H9 (cell line): ENCODE measurements around the gene BAIAP2. TPM values are rescaled to one million over a fixed set of nuclear protein-coding genes. Genes with fewer than 3 reads are reported as not detected.
"Not testable (repeated sequence)": the region's sequence is repeated elsewhere in the genome, so short reads cannot be mapped to it uniquely, and the experiment has no call there.

Source experiments
- DNase-seq: peaks from one replicate; pipeline ENCODE4 v3.0.0-alpha.2; 2017
- H2AFZ ChIP-seq: one replicate; pipeline ENCODE4 v1.6.1; 2013; ENCODE audit warnings: mild to moderate bottlenecking, low read length, control low read depth, moderate library complexity
- H2AK5ac ChIP-seq: 2 replicates; pipeline ENCODE4 v1.6.1; 2013; ENCODE audit warnings: low read length, control low read depth, mixed read lengths; ENCODE audit not compliant: insufficient read length
- H2BK120ac ChIP-seq: one replicate; pipeline ENCODE4 v1.6.1; 2013; ENCODE audit warnings: low read depth, mild to moderate bottlenecking, low read length, control low read depth, inconsistent platforms; ENCODE audit not compliant: poor library complexity, severe bottlenecking
- H2BK12ac ChIP-seq: 2 replicates; pipeline ENCODE4 v1.6.1; 2013; ENCODE audit warnings: low read length, control low read depth, mixed read lengths, low read depth; ENCODE audit not compliant: insufficient read length
- H2BK15ac ChIP-seq: 2 replicates; pipeline ENCODE4 v1.6.1; 2013; ENCODE audit warnings: low read depth, low read length, control low read depth
- H2BK20ac ChIP-seq: one replicate; pipeline ENCODE4 v1.6.1; 2013; ENCODE audit warnings: low read depth, mild to moderate bottlenecking, low read length, control low read depth, inconsistent platforms; ENCODE audit not compliant: poor library complexity, severe bottlenecking
- H2BK5ac ChIP-seq: 2 replicates; pipeline ENCODE4 v1.6.1; 2013; ENCODE audit warnings: low read length, control low read depth, mixed read lengths; ENCODE audit not compliant: insufficient read length
- H3K14ac ChIP-seq: 2 replicates; pipeline ENCODE4 v1.6.1; 2013; ENCODE audit warnings: low read length, control low read depth; ENCODE audit not compliant: insufficient read depth
- H3K18ac ChIP-seq: 2 replicates; pipeline ENCODE4 v1.6.1; 2013; ENCODE audit warnings: low read depth, mild to moderate bottlenecking, mixed read lengths, low read length, control low read depth; ENCODE audit not compliant: insufficient read length
- H3K23ac ChIP-seq: 2 replicates; pipeline ENCODE4 v1.6.1; 2013; ENCODE audit warnings: low read length, control low read depth, mixed read lengths, low read depth; ENCODE audit not compliant: insufficient read length
- H3K23me2 ChIP-seq: 2 replicates; pipeline ENCODE4 v1.6.1; 2013; ENCODE audit warnings: low read depth, mild to moderate bottlenecking, mixed read lengths, low read length, control low read depth; ENCODE audit not compliant: insufficient read length, poor library complexity, severe bottlenecking
- H3K27ac ChIP-seq: 2 replicates; pipeline ENCODE4 v1.5.1; 2013; ENCODE audit warnings: low read length, control low read depth, mixed read lengths, low read depth; ENCODE audit not compliant: insufficient read length
- H3K27me3 ChIP-seq: 2 replicates; pipeline ENCODE4 v1.6.1; 2013; ENCODE audit warnings: low read length, control low read depth, inconsistent platforms; ENCODE audit not compliant: insufficient read depth
- H3K4ac ChIP-seq: 2 replicates; pipeline ENCODE4 v1.6.1; 2013; ENCODE audit warnings: low read depth, mild to moderate bottlenecking, control low read depth, inconsistent platforms, low read length, moderate library complexity
- H3K4me1 ChIP-seq: 2 replicates; pipeline ENCODE4 v1.6.1; 2013; ENCODE audit warnings: low read length, control low read depth, inconsistent platforms; ENCODE audit not compliant: insufficient read depth
- H3K4me2 ChIP-seq: 2 replicates; pipeline ENCODE4 v1.6.1; 2013; ENCODE audit warnings: low read length, control low read depth, mixed read lengths; ENCODE audit not compliant: insufficient read length, insufficient read depth
- H3K56ac ChIP-seq: 2 replicates; pipeline ENCODE4 v1.6.1; 2013; ENCODE audit warnings: low read depth, mild to moderate bottlenecking, mixed read lengths, low read length, control low read depth; ENCODE audit not compliant: insufficient read length
- H3K79me1 ChIP-seq: 2 replicates; pipeline ENCODE4 v1.6.1; 2013; ENCODE audit warnings: low read depth, mild to moderate bottlenecking, moderate library complexity, low read length, control low read depth, inconsistent platforms; ENCODE audit not compliant: insufficient read depth, poor library complexity, severe bottlenecking
- H3K79me2 ChIP-seq: 2 replicates; pipeline ENCODE4 v1.6.1; 2013; ENCODE audit warnings: low read length, control low read depth, inconsistent platforms; ENCODE audit not compliant: insufficient read depth
- H3K9ac ChIP-seq: 2 replicates; pipeline ENCODE4 v1.6.1; 2013; ENCODE audit warnings: low read length, control low read depth, mixed read lengths; ENCODE audit not compliant: insufficient read length; ENCODE audit errors: extremely low read depth
- H3K9me3 ChIP-seq: one replicate; pipeline ENCODE4 v1.6.1; 2013; ENCODE audit warnings: low read depth, low read length, inconsistent platforms; ENCODE audit not compliant: control insufficient read depth
- H3T11ph ChIP-seq: one replicate; pipeline ENCODE4 v1.6.1; 2013; ENCODE audit warnings: mild to moderate bottlenecking, low read length, control low read depth, inconsistent platforms
- H4K20me1 ChIP-seq: one replicate; pipeline ENCODE4 v1.6.1; 2013; ENCODE audit not compliant: control insufficient read depth, insufficient read length, insufficient read depth
- H4K5ac ChIP-seq: 2 replicates; pipeline ENCODE4 v1.6.1; 2013; ENCODE audit warnings: low read depth, mild to moderate bottlenecking, mixed read lengths, low read length, control low read depth; ENCODE audit not compliant: insufficient read length
- H4K8ac ChIP-seq: replicated peaks from 2 replicates; pipeline ENCODE4 v1.6.1; 2013; ENCODE audit warnings: low read length, control low read depth, mixed read lengths, low read depth; ENCODE audit not compliant: insufficient read length
- H4K91ac ChIP-seq: 2 replicates; pipeline ENCODE4 v1.6.1; 2013; ENCODE audit warnings: low read depth, mild to moderate bottlenecking, moderate library complexity, mixed read lengths, low read length, control low read depth; ENCODE audit not compliant: insufficient read length
- H3K27ac Mint-ChIP-seq, 3 experiments: 2 replicates in 2 of 3; 3 replicates in 1 of 3; pipeline ENCODE4 v1.8.0; 2020 to 2021; ENCODE audit warnings: mixed read lengths in 3 of 3, mild to moderate bottlenecking in 1 of 3, moderate library complexity in 1 of 3
- H3K27me3 Mint-ChIP-seq: 2 replicates; pipeline ENCODE4 v1.8.0; 2021; ENCODE audit warnings: low read depth, mild to moderate bottlenecking, moderate library complexity, mixed read lengths
- H3K36me3 Mint-ChIP-seq, 3 experiments: 2 replicates in 2 of 3; 3 replicates in 1 of 3; pipeline ENCODE4 v1.8.0; 2020 to 2021; ENCODE audit warnings: low read depth in 3 of 3, mixed read lengths in 3 of 3; ENCODE audit not compliant: insufficient read depth in 1 of 3
- H3K4me1 Mint-ChIP-seq, 2 experiments: 2 replicates each; pipeline ENCODE4 v1.8.0; 2020; ENCODE audit warnings: mixed read lengths in 2 of 2
- H3K4me3 Mint-ChIP-seq, 2 experiments: 2 replicates in 1 of 2; 3 replicates in 1 of 2; pipeline ENCODE4 v1.8.0; 2020 to 2021; ENCODE audit warnings: mild to moderate bottlenecking in 2 of 2, mixed read lengths in 2 of 2, moderate library complexity in 1 of 2
- H3K9me3 Mint-ChIP-seq, 2 experiments: 2 replicates in 1 of 2; 3 replicates in 1 of 2; pipeline ENCODE4 v1.8.0; 2020; ENCODE audit warnings: mild to moderate bottlenecking in 2 of 2, mixed read lengths in 2 of 2, moderate library complexity in 1 of 2
- WGBS: extraction: QIAGEN DNeasy Blood & Tissue Kit; methylation state at CpG from one replicate; pipeline ENCODE4 v1.1.7; 2013; ENCODE audit warnings: missing lambda C conversion rate, low lambda C conversion rate, mixed read lengths; ENCODE audit not compliant: insufficient read length; ENCODE audit errors: extremely low coverage; 5-methylcytosine and 5-hydroxymethylcytosine counted together
- total RNA-seq: library from RNA; stranded (reverse); gene quantifications from 2 replicates; pipeline ENCODE4 v1.2.1, GENCODE V29; 2021
- TF ChIP-seq, protein P1 (sequence below): fragments of 200-600 bp; sonication (generic); conservative IDR thresholded peaks from 3 replicates; pipeline ENCODE4 v1.8.0; 2021; ENCODE audit warnings: antibody characterized with exemption, mild to moderate bottlenecking

Gene BAIAP2
- total RNA-seq, 1 experiment from 2014 or later, result 27.8 TPM

GRCh38 chr17:81016575-81016974 is 18.4 kb upstream of the BAIAP2 start:
- Histone ChIP-seq H3K27ac (no peak overlapping the region), H3K4me1 (no peaks in the 10 kb centered on the region), H3K56ac (no peak overlapping the region), H4K20me1 (no peaks in the 10 kb centered on the region), H4K5ac (no peak overlapping the region), H3K27me3 (no peaks in the 10 kb centered on the region), H3K18ac (no peak overlapping the region), H3K79me1 (no peaks in the 10 kb centered on the region), H3K14ac (no peak overlapping the region), H3K79me2 (no peaks in the 10 kb centered on the region), H4K91ac (no peak overlapping the region), H2AK5ac (no peak overlapping the region), H2BK5ac (no peak overlapping the region), H3T11ph (no peak overlapping the region), H3K23ac (no peak overlapping the region), H2BK120ac (no peak overlapping the region), H3K4ac (no peak overlapping the region), H2AFZ (no peak overlapping the region), H3K9ac (no peak overlapping the region), H3K9me3 (no peaks in the 10 kb centered on the region), H3K23me2 (no peaks in the 10 kb centered on the region), H4K8ac (no peak overlapping the region), H2BK12ac (no peak overlapping the region), H3K4me2 (no peak overlapping the region), H2BK20ac (no peak overlapping the region), H2BK15ac (no peak overlapping the region)
- TF ChIP-seq, protein P1, sequence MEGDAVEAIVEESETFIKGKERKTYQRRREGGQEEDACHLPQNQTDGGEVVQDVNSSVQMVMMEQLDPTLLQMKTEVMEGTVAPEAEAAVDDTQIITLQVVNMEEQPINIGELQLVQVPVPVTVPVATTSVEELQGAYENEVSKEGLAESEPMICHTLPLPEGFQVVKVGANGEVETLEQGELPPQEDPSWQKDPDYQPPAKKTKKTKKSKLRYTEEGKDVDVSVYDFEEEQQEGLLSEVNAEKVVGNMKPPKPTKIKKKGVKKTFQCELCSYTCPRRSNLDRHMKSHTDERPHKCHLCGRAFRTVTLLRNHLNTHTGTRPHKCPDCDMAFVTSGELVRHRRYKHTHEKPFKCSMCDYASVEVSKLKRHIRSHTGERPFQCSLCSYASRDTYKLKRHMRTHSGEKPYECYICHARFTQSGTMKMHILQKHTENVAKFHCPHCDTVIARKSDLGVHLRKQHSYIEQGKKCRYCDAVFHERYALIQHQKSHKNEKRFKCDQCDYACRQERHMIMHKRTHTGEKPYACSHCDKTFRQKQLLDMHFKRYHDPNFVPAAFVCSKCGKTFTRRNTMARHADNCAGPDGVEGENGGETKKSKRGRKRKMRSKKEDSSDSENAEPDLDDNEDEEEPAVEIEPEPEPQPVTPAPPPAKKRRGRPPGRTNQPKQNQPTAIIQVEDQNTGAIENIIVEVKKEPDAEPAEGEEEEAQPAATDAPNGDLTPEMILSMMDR, result no peak
- no peak for DNase-seq
- Mint-ChIP-seq H3K27ac (no peak overlapping the region), H3K9me3 (peaks cover 10 to 14% of the 10 kb centered on the region in 2 experiments), H3K4me1 (peaks cover 22 to 34% of the 10 kb centered on the region in 2 experiments), H3K36me3 (peaks cover 3 to 7% (median 4%) of the 10 kb centered on the region in 3 experiments; a peak in 5 of 7 replicates), H3K27me3 (peaks cover 18% of the 10 kb centered on the region), H3K4me3 (no peak overlapping the region)
- WGBS, result no CpG with 5 or more reads among the region's 2 CpGs

GRCh38 chr17:81017330-81017729 is 17.6 kb upstream of the BAIAP2 start:
- H4K20me1 ChIP-seq, H3K79me2 ChIP-seq, H3K23me2 ChIP-seq, H2BK12ac ChIP-seq, H2BK20ac ChIP-seq, H3K27ac Mint-ChIP-seq, H3K18ac ChIP-seq, H3T11ph ChIP-seq, H2AFZ ChIP-seq, H2BK5ac ChIP-seq, H3K4ac ChIP-seq, H3K27me3 ChIP-seq, H3K4me2 ChIP-seq, H3K14ac ChIP-seq, H3K36me3 Mint-ChIP-seq, H2BK15ac ChIP-seq, DNase-seq, H3K9me3 Mint-ChIP-seq, H4K8ac ChIP-seq, H4K91ac ChIP-seq, H3K27ac ChIP-seq, H4K5ac ChIP-seq, H2AK5ac ChIP-seq, H3K79me1 ChIP-seq, H3K4me1 ChIP-seq, H3K9me3 ChIP-seq, H3K9ac ChIP-seq, H3K56ac ChIP-seq, H3K4me3 Mint-ChIP-seq, H2BK120ac ChIP-seq, H3K23ac ChIP-seq: not testable (repeated sequence)
- peaks cover 19% of the 10 kb centered on the region for H3K27me3 Mint-ChIP-seq
- WGBS, result no CpG with 5 or more reads among the region's 4 CpGs
- peaks cover 19 to 33% of the 10 kb centered on the region in 2 experiments for H3K4me1 Mint-ChIP-seq
